Lower leg skin (tissue), 3 donors: Measurements from ENCODE around the gene ANKRD39.

Experiments used
- POLR2A ChIP-seq, 2 donors: fragments of 450-650 bp; IDR thresholded peaks; one replicate each; pipeline ENCODE4 v1.6.1; 2016 to 2017; ENCODE audit warnings: antibody characterized with exemption in 2 of 2, mild to moderate bottlenecking in 1 of 2, moderate library complexity in 1 of 2
- TF ChIP-seq, protein P1 (sequence below), 3 donors: fragments of 450-650 bp; IDR thresholded peaks; one replicate each; pipeline ENCODE4 v1.5.1; 2016; ENCODE audit warnings: antibody characterized with exemption in 3 of 3, mild to moderate bottlenecking in 3 of 3, moderate library complexity in 2 of 3

DNA sequence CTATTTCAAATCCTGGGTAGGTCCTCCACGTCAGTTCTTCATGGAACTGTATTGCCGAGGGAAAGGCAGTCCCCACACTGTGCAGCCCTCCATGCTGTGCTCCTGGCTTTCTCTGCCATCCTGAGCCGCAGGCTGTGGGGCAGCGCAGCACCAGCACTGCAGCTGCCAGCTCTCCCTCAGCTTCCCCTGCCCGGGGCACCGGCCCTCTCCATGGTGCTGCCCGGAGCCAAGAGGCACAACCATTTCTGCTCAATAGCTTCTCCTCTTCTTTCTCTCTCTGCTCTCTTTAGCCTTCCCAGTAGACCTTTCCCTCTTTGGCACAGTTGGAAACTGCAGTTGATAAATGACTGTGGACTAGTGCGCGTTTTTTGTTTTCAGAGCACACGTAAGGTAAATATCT is 26.1 kb downstream of the ANKRD39 start:
- TF ChIP-seq, protein P1, sequence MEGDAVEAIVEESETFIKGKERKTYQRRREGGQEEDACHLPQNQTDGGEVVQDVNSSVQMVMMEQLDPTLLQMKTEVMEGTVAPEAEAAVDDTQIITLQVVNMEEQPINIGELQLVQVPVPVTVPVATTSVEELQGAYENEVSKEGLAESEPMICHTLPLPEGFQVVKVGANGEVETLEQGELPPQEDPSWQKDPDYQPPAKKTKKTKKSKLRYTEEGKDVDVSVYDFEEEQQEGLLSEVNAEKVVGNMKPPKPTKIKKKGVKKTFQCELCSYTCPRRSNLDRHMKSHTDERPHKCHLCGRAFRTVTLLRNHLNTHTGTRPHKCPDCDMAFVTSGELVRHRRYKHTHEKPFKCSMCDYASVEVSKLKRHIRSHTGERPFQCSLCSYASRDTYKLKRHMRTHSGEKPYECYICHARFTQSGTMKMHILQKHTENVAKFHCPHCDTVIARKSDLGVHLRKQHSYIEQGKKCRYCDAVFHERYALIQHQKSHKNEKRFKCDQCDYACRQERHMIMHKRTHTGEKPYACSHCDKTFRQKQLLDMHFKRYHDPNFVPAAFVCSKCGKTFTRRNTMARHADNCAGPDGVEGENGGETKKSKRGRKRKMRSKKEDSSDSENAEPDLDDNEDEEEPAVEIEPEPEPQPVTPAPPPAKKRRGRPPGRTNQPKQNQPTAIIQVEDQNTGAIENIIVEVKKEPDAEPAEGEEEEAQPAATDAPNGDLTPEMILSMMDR (IDR thresholded peaks at IDR 0.05): no peak
- no peak for TF ChIP-seq POLR2A (IDR thresholded peaks at IDR 0.05)
